Loucy (cell line): ENCODE data around the gene TMEM131.
"Not testable (repeated sequence)": the region's sequence is repeated elsewhere in the genome, so short reads cannot be mapped to it uniquely, and the experiment has no call there.

ENCODE experiments used
- H2AFZ ChIP-seq: fragments of 200-600 bp; sonication (generic); 2 replicates; pipeline ENCODE4 v1.6.0; 2016; ENCODE audit warnings: antibody characterized with exemption, mild to moderate bottlenecking, low read length, moderate library complexity
- H3F3A ChIP-seq: fragments of 200-600 bp; 2 replicates; pipeline ENCODE4 v1.6.0; 2016; ENCODE audit warnings: antibody characterized with exemption, low read depth, mild to moderate bottlenecking
- H3K27me3 ChIP-seq: fragments of 200-600 bp; sonication (generic); 2 replicates; pipeline ENCODE4 v1.6.1; 2014; ENCODE audit warnings: low read length, mild to moderate bottlenecking; ENCODE audit not compliant: insufficient read depth, poor library complexity, severe bottlenecking
- H3K36me3 ChIP-seq: fragments of 200-600 bp; sonication (generic); 2 replicates; pipeline ENCODE4 v1.6.1; 2016; ENCODE audit warnings: low read length; ENCODE audit not compliant: insufficient read depth
- H3K4me1 ChIP-seq: fragments of 200-600 bp; sonication (generic); 2 replicates; pipeline ENCODE4 v1.5.1; 2014; ENCODE audit warnings: low read length, mild to moderate bottlenecking; ENCODE audit not compliant: insufficient read depth, poor library complexity, severe bottlenecking
- H3K4me2 ChIP-seq: fragments of 200-600 bp; sonication (generic); 2 replicates; pipeline ENCODE4 v1.6.0; 2014; ENCODE audit warnings: antibody characterized with exemption, low read length, low read depth, mild to moderate bottlenecking; ENCODE audit not compliant: poor library complexity, severe bottlenecking
- H3K4me3 ChIP-seq: fragments of 200-600 bp; sonication (generic); 2 replicates; pipeline ENCODE4 v1.5.1; 2014; ENCODE audit warnings: low read length, mild to moderate bottlenecking, mixed read lengths; ENCODE audit not compliant: poor library complexity, severe bottlenecking
- H3K79me2 ChIP-seq: fragments of 200-600 bp; sonication (generic); 2 replicates; pipeline ENCODE4 v1.6.1; 2014; ENCODE audit warnings: low read length; ENCODE audit not compliant: insufficient read depth
- H3K9ac ChIP-seq: fragments of 200-600 bp; sonication (generic); 2 replicates; pipeline ENCODE4 v1.6.0; 2014; ENCODE audit warnings: mild to moderate bottlenecking, low read depth, low read length, moderate library complexity; ENCODE audit not compliant: poor library complexity, severe bottlenecking
- H3K9me2 ChIP-seq: fragments of 200-600 bp; sonication (generic); replicated peaks from 2 replicates; pipeline ENCODE4 v1.6.1; 2016; ENCODE audit warnings: low read depth, low read length, mixed read lengths
- H3K9me3 ChIP-seq: fragments of 200-600 bp; sonication (generic); 2 replicates; pipeline ENCODE4 v1.6.1; 2014; ENCODE audit warnings: mild to moderate bottlenecking, antibody characterized with exemption, low read length, low read depth; ENCODE audit not compliant: insufficient read depth
- H4K20me1 ChIP-seq: fragments of 200-600 bp; sonication (generic); 2 replicates; pipeline ENCODE4 v1.6.0; 2014; ENCODE audit warnings: antibody characterized with exemption, low read length, mild to moderate bottlenecking; ENCODE audit not compliant: insufficient read depth, poor library complexity, severe bottlenecking
- EZH2phosphoT487 ChIP-seq: fragments of 200-600 bp; IDR thresholded peaks from 2 replicates; pipeline ENCODE4 v1.6.1; 2018; ENCODE audit warnings: antibody characterized with exemption, mild to moderate bottlenecking, moderate library complexity, borderline replicate concordance
- TF ChIP-seq, protein P1 (sequence below): fragments of 200-600 bp; sonication (generic); conservative IDR thresholded peaks from 2 replicates; pipeline ENCODE4 v1.5.1; 2014; ENCODE audit warnings: mild to moderate bottlenecking, antibody characterized with exemption, low read length

TMEM131 gene

DNA sequence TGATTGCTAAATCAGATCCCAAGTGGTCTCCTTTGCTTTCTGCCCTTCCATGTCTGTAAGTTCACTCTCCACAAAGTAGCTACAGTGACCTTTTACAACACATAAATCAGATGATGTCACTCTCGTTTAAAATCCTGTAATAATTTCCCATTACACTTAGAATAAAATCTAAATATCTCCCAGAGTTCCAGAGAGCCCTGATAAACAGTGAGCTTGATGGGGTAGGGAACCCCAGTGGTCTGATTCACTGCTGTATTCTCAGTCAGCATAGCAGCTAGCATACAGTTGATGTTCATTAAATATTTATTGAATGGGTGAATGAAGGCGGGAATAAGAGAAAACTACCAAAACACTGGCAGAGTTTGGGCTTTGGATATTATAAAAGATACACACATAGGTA is 164.6 kb downstream of the TMEM131 start:
- Histone ChIP-seq H3K4me2 (no peak overlapping the region), H3K4me3 (no peak overlapping the region), H3F3A (no peaks in the 10 kb centered on the region), H3K36me3 (peaks cover 16% of the 10 kb centered on the region; the same call in 1 of the 2 replicates), H3K9me2 (no peaks in the 10 kb centered on the region), H3K79me2 (no peaks in the 10 kb centered on the region), H3K27me3 (no peaks in the 10 kb centered on the region), H4K20me1 (no peaks in the 10 kb centered on the region), H3K9me3 (no peaks in the 10 kb centered on the region), H3K4me1 (peaks cover 14% of the 10 kb centered on the region), H2AFZ (no peak overlapping the region), H3K9ac (no peak overlapping the region)
- TF ChIP-seq, protein P1, sequence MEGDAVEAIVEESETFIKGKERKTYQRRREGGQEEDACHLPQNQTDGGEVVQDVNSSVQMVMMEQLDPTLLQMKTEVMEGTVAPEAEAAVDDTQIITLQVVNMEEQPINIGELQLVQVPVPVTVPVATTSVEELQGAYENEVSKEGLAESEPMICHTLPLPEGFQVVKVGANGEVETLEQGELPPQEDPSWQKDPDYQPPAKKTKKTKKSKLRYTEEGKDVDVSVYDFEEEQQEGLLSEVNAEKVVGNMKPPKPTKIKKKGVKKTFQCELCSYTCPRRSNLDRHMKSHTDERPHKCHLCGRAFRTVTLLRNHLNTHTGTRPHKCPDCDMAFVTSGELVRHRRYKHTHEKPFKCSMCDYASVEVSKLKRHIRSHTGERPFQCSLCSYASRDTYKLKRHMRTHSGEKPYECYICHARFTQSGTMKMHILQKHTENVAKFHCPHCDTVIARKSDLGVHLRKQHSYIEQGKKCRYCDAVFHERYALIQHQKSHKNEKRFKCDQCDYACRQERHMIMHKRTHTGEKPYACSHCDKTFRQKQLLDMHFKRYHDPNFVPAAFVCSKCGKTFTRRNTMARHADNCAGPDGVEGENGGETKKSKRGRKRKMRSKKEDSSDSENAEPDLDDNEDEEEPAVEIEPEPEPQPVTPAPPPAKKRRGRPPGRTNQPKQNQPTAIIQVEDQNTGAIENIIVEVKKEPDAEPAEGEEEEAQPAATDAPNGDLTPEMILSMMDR, result no peak
- no peak for TF ChIP-seq EZH2phosphoT487

DNA sequence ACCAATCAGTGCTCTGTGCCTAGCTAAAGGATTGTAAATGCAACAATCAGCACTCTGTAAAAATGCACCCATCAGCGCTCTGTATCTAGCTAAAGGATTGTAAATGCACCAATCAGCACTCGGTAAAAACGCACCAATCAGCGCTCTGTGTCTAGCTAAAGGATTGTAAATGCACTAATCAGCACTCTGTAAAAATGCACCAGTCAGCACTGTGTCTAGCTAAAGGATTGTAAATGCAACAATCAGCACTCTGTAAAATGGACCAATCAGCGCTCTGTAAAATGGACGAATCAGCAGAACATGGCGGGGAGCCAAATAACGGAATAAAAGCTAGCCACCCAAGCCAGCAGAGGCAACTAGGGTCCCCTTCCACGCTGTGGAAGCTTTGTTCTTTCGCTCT is 166.5 kb downstream of the TMEM131 start:
- H3K9me3 ChIP-seq, result not testable (repeated sequence)

DNA sequence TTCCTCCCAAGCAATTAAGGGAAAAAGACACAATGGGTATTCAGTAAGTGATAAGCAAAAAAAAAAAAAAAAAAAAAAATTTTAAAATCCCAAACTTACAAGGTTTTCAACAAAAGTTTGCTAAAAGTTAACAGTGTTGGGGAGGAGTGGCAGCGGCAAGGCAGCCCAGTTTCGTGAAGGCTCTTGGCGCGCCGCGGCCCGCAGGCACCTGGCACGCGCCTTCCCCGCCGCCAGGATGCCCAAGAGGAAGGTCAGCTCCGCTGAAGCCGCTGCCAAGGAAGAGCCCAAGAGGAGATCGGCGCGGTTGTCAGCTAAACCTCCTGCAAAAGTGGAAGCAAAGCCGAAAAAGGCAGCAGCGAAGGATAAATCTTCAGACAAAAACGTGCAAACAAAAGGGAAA is 168.7 kb downstream of the TMEM131 start:
- not testable (repeated sequence) for H3K27me3 ChIP-seq, H4K20me1 ChIP-seq, H3K4me3 ChIP-seq, H3K9ac ChIP-seq, H3K4me2 ChIP-seq, H3K4me1 ChIP-seq, H3K79me2 ChIP-seq, H2AFZ ChIP-seq, H3K9me3 ChIP-seq, H3K9me2 ChIP-seq, H3F3A ChIP-seq
- peaks cover 11% of the 10 kb centered on the region; the same call in 1 of the 2 replicates for H3K36me3 ChIP-seq

More for the DNA sequence above, 166.5 kb downstream of the TMEM131 start:
- not testable (repeated sequence) for H3F3A ChIP-seq, H3K4me3 ChIP-seq, H3K79me2 ChIP-seq, H3K4me2 ChIP-seq, H3K4me1 ChIP-seq, H4K20me1 ChIP-seq, H3K9ac ChIP-seq, H3K9me2 ChIP-seq, H3K27me3 ChIP-seq, H2AFZ ChIP-seq
- peaks cover 16% of the 10 kb centered on the region; the same call in 1 of the 2 replicates for H3K36me3 ChIP-seq

DNA sequence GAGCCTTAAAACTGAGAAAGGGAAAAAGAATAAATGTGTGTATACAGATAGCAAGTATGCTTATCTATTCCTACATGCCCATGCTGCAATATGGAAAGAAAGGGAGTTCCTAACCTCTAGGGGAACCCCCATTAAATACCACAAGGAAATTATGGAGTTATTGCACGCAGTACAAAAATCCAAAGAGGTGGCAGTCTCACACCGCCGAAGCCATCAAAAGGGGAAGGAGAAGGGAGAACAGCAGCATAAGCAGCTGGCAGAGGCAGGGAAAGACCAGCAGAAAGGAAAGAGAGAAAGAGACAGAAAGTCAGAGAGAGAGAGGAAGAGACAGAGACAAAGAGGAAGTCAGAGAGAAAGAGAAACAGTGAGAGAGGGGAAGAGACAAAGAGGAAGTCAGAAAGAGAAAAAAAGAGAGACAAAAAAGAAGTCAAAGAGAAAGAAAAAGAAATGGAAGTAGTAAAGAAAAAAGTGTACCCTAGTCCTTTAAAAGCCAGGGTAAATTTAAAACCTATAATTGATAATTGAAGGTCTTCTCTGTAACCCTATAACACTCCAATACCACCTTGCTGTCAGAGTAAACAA is 169.4 kb downstream of the TMEM131 start:
- H3F3A ChIP-seq, H3K4me2 ChIP-seq, H3K4me1 ChIP-seq, H3K27me3 ChIP-seq, H3K9me2 ChIP-seq, H2AFZ ChIP-seq, H3K9ac ChIP-seq, H3K9me3 ChIP-seq, H3K4me3 ChIP-seq, H3K79me2 ChIP-seq, H4K20me1 ChIP-seq, H3K36me3 ChIP-seq: not testable (repeated sequence)

DNA sequence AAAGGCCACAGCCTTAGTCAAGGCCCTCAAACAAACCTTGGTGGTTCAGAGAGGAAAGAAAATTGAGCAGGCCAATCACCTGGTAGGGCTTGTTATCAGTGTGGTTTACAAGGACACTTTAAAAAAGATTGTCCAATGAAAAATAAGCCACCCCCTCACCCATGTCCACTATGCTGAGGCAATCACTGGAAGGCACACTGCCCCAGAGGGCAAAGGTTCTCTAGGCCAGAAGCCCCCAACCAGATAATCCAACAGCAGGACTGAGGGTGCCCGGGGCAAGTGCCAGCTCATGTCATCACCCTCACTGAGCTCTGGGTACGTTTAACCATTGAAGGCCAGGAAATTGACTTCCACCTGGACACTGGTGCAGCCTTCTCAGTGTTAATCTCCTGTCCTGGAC is 171.7 kb downstream of the TMEM131 start:
- not testable (repeated sequence) for H2AFZ ChIP-seq, H4K20me1 ChIP-seq, H3K79me2 ChIP-seq

DNA sequence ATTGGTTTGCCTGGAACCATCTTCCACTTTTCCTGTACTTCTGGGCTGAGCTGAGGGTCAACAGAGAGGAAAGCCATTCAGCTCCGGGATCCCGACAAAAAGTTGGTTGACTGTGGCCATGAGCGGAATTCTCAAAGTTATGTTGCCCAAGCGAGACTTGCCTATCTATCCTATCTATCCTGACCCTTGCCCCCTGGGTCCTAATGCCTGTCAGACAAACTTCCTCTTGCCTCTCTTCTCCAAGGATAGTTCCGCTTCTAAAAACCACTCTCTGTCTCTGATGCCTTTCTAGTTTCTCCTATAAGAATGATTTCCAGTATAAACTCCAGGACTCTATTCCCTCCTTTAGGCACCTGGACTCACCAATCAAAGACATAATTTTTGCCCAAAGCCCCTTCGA is 173.9 kb downstream of the TMEM131 start:
- not testable (repeated sequence) for H4K20me1 ChIP-seq, H3F3A ChIP-seq, H3K4me2 ChIP-seq, H3K79me2 ChIP-seq, H3K4me1 ChIP-seq, H2AFZ ChIP-seq, H3K27me3 ChIP-seq, H3K4me3 ChIP-seq, H3K9me2 ChIP-seq, H3K9me3 ChIP-seq, H3K9ac ChIP-seq, H3K36me3 ChIP-seq

More for the DNA sequence above, 171.7 kb downstream of the TMEM131 start:
- not testable (repeated sequence) for H3K27me3 ChIP-seq, H3K4me2 ChIP-seq, H3K9ac ChIP-seq, H3K4me1 ChIP-seq, H3F3A ChIP-seq, H3K9me2 ChIP-seq, H3K4me3 ChIP-seq, H3K36me3 ChIP-seq, H3K9me3 ChIP-seq
